GM21423 (cell line): ENCODE data around the gene DAG1.
"Not testable (repeated sequence)": the region's sequence is repeated elsewhere in the genome, so short reads cannot be mapped to it uniquely, and the experiment has no call there.

ENCODE experiments used
- ATAC-seq: cut with Tn5 transposase; IDR thresholded peaks from one replicate; pipeline ENCODE4 v1.9.1; 2021; ENCODE audit warnings: mild to moderate bottlenecking, moderate library complexity; ENCODE audit not compliant: unreplicated experiment

DAG1 gene

GRCh38 chr3:49469037-49469935 is 781 bp upstream of the DAG1 start:
- ATAC-seq, result no peak

GRCh38 chr3:49470714-49471420 is 800 bp downstream of the DAG1 start:
- peak; percentile 23 for ATAC-seq

- no peak for ATAC-seq
These were observed 1.9 kb downstream of the DAG1 start for GRCh38 chr3:49471856-49472495.

GRCh38 chr3:49476563-49476962 is 6.5 kb downstream of the DAG1 start:
- ATAC-seq, result peak; percentile 75

GRCh38 chr3:49482766-49483165 is 12.7 kb downstream of the DAG1 start:
- no peak for ATAC-seq

- ATAC-seq, result no peak
These were observed 14.4 kb downstream of the DAG1 start for GRCh38 chr3:49484471-49484870.

- ATAC-seq, result no peak
These were observed 19.2 kb downstream of the DAG1 start for GRCh38 chr3:49489247-49489646.

- no peak for ATAC-seq
These were observed 22.9 kb downstream of the DAG1 start for GRCh38 chr3:49492969-49493368.

- no peak for ATAC-seq
These were observed 23.8 kb downstream of the DAG1 start for GRCh38 chr3:49493901-49494300.

- ATAC-seq, result no peak
These were observed 25.0 kb downstream of the DAG1 start for GRCh38 chr3:49495023-49495422.

GRCh38 chr3:49496845-49497244 is 26.8 kb downstream of the DAG1 start:
- not testable (repeated sequence) for ATAC-seq

GRCh38 chr3:49497606-49498005 is 27.5 kb downstream of the DAG1 start:
- ATAC-seq, result no peak

GRCh38 chr3:49498239-49498638 is 28.2 kb downstream of the DAG1 start:
- no peak for ATAC-seq

GRCh38 chr3:49498648-49499047 is 28.6 kb downstream of the DAG1 start:
- ATAC-seq, result no peak

GRCh38 chr3:49500205-49500731 is 30.2 kb downstream of the DAG1 start:
- ATAC-seq, result no peak

- ATAC-seq, result no peak
These were observed 30.9 kb downstream of the DAG1 start for GRCh38 chr3:49500732-49501609.

GRCh38 chr3:49501842-49502241 is 31.8 kb downstream of the DAG1 start:
- no peak for ATAC-seq

GRCh38 chr3:49506906-49507305 is 36.8 kb downstream of the DAG1 start:
- no peak for ATAC-seq

GRCh38 chr3:49509028-49509561 is 39.0 kb downstream of the DAG1 start:
- no peak for ATAC-seq

- no peak for ATAC-seq
These were observed 41.6 kb downstream of the DAG1 start for GRCh38 chr3:49511639-49512038.
